ENCODE results near the gene NR2C2. TPM values are rescaled to one million over a fixed set of nuclear protein-coding genes. Genes with fewer than 3 reads are reported as not detected.
A peak's percentile ranks its signal among the peaks of the same experiment; 100 is the strongest.
"Not testable (repeated sequence)": the region's sequence is repeated elsewhere in the genome, so short reads cannot be mapped to it uniquely, and the experiment has no call there.

Gene NR2C2
- total RNA-seq = 100 to 1,000 TPM in 1 of 2 experiments, 10 to 100 TPM in 1; 94.5 to 110 TPM
- 10 to 100 TPM; 10.1 to 19.3 (median 13.7) TPM for polyA plus RNA-seq
- total RNA-seq = 87.1 to 228 (median 118) reads per million in 6 experiments

DNA sequence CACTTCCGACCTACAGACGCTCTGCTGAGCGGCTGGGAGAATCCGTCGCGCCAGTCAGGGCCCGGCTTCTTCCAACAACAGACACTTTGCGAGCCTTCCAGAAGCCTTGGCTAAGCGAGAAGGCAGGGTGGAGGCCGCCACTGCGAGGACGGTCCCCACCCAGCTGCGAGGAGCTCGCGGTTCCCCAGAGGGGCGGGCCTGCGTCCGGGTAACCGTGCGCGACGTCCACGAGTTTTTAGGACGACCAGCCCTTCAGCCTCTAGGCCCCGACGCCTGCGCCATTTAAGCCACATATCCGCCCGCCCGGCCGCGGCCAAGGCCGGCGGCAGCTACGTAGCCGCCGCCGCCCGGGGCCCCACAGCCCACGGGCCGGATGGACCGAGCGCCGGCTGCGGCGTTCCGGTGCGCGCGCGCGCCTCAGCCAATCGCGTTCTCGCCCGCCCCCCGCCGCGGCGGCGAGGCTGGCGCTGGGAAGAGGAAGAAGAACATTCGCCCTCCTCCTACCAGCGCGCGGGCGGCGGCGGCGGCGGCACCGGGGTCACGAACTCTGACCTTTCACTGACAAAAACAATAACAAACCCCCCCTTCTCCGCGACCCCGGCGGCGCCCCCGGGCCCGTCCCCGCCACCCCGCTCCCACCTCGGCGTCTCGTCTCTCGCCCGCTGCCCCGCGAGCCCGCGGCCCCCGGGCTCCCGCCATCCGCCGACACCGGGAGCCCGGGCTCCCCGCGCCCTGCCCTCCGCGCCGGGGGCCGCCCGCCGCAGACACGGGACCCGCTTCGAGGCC lies at the start of gene NR2C2:
TSS of gene NR2C2 (plus strand) at position 484 of the 786 bp plus-strand sequence. CDS start 56,332 bp downstream, outside the sequence.
- peaks cover 23 to 67% (median 59%) of the 10 kb centered on the region in 4 donors for H3K4me1 Mint-ChIP-seq
- peaks cover 0 to 32% (median 4%) of the 10 kb centered on the region in 3 donors for H3K36me3 Mint-ChIP-seq
- POLR2A ChIA-PET = interaction anchor here (0.6 to 2.2 kb wide), 12 partner anchors 10 to 295 kb away, joined by 3 to 31 read pairs (median 4); partner anchors contain the start of genes CAPN7, CCDC174, MRPS25 and RBSN
- DNase-seq (peak; percentile 83 to 94 (median 86)), ATAC-seq (peak; percentile 69 to 73)
- peak within 1 kb of the TSS; percentile 93 to 100 (median 100) for H3K4me3 Mint-ChIP-seq
- H3K27me3 Mint-ChIP-seq = no peaks in the 10 kb centered on the region
- no peaks in the 10 kb centered on the region for H3K9me3 Mint-ChIP-seq
- peak within 1 kb of the TSS; percentile 99 to 100 (median 100) for H3K27ac Mint-ChIP-seq

DNA sequence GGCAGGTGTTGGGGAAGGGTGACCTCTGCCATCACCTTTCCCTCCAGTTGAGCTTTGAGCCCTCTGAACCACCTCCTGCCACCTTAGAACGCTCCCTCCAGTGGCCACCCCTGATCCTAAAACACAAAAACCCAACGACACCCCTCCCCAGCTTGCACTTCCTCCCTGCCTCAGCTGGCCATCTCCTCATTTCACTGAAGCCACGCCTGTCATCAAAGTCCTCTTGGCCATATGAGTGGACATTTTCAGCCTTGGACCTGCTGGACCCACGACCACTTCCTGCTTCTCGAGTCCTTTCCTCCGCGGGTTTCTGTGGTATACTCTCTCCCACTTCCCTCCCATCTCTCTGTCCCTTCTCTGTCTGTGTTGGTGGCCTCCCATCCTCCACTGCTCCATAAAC lies 48.5 kb upstream of the NR2C2 start:
- peaks cover 0 to 3% (median 0%) of the 10 kb centered on the region in 9 donors for H3K9me3 Mint-ChIP-seq
- H3K27me3 Mint-ChIP-seq = peaks cover 0 to 19% (median 0%) of the 10 kb centered on the region in 5 donors
- DNase-seq (peak in 1 of 10 donors; percentile 7), ATAC-seq (no peak)
- POLR2A ChIA-PET = no interaction called here
- no peaks in the 10 kb centered on the region for H3K36me3 Mint-ChIP-seq
- peaks cover 0 to 4% (median 1%) of the 10 kb centered on the region in 4 donors for H3K4me1 Mint-ChIP-seq
- no peak overlapping the region for H3K4me3 Mint-ChIP-seq
- peak overlapping the region in 1 of 10 donors; percentile 58 for H3K27ac Mint-ChIP-seq

DNA sequence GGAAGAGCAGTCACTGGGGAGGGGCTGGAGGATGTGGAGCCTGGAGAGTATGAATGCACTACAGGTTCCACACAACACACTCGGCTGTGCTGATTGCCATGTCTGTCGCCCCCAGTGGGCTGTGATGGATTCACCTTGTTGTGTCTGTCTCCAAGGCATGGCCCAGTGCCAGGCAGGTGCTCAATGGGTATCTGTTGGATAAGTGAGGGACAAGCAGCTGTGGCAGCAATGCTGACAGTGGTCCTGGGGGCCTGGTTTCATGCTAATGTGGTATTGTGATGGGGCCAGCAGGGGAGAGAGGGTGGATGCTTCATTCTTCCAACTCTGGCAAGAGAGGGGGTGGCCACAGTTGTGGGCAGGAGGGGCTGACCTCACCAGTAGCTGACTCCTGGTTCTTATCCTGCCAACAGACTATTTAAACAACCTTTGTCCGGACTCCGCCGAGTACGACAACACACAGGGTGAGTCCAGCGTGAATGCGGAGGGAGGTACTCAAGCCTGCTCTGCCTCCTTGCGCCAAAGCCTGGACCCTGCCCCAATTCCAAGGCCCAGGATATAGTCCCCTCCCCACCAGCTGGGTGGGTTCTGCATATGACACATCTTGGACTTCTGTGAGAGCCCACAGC lies 47.3 kb upstream of the NR2C2 start:
- ATAC-seq = no peak
- POLR2A ChIA-PET = no interaction called here

DNA sequence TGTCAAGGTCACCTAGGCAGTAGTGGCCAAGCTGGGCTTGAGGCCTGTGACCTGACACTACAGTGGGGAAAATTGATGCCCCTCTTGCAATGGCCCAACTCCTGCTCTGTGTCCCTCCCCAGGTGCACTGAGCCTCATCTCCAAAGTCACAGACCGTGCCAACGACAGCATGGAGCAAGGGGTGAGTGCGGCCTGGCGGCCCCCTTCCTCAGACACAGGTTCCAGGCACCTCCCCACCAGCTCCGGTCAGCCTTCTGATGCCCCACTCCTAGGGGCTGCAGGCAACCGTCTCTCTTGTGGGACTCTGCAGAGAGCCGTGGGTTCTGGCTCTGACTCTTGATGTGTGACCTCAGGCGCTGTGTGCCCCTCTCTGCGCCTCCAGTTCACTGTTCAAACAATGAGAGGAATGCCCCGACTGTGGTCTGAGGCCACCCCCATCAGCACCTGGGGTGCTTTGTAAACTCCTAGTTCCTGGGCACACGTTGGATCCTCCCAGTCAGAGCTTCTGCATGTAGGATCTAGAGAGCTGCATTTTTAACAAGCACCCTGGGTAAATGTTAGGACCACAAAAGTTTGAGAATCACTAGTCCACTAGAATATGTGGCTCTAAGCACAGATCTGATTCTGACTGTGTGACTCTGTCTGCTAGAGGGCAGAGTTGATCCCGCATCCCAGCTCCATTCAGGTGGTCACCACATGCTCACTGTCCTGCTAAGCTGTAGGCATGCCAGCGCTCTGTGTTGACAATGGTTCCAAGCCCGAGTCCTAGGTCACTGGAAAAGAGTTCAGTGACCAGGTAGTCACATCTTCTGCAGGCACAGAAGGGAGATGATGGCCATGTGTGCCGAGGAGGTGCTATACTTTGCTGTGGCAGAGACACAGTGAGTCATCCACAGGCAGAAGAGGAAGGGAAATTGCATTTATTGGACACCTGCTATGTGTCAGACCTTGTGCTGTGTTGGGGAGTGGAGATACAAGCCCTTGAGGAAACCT lies 46.2 kb upstream of the NR2C2 start:
- POLR2A ChIA-PET = interaction anchor here (0.8 kb wide), 1 partner anchor 15 kb away, joined by 3 read pairs; no protein-coding TSS in a partner anchor
- no peak for ATAC-seq
- Mint-ChIP-seq H3K27me3 (peaks cover 0 to 31% (median 3%) of the 10 kb centered on the region in 5 donors), H3K9me3 (peaks cover 4 to 18% (median 9%) of the 10 kb centered on the region in 9 donors), H3K27ac (peak overlapping the region in 1 of 10 donors; percentile 2), H3K4me1 (peaks cover 0 to 4% (median 1%) of the 10 kb centered on the region in 4 donors), H3K4me3 (no peak overlapping the region), H3K36me3 (peaks cover 0 to 10% (median 6%) of the 10 kb centered on the region in 3 donors)
- DNase-seq = peak in 1 of 10 donors; percentile 22

More for the DNA sequence above, 47.3 kb upstream of the NR2C2 start:
- peaks cover 0 to 3% (median under 1%) of the 10 kb centered on the region in 3 donors for H3K36me3 Mint-ChIP-seq
- DNase-seq = peak in 1 of 10 donors; percentile 60
- peaks cover 0 to 10% (median 3%) of the 10 kb centered on the region in 9 donors for H3K9me3 Mint-ChIP-seq
- peaks cover 0 to 23% (median 2%) of the 10 kb centered on the region in 5 donors for H3K27me3 Mint-ChIP-seq
- peaks cover 0 to 4% (median 1%) of the 10 kb centered on the region in 4 donors for H3K4me1 Mint-ChIP-seq
- no peak overlapping the region for H3K4me3 Mint-ChIP-seq
- peak overlapping the region in 1 of 10 donors; percentile 57 for H3K27ac Mint-ChIP-seq

DNA sequence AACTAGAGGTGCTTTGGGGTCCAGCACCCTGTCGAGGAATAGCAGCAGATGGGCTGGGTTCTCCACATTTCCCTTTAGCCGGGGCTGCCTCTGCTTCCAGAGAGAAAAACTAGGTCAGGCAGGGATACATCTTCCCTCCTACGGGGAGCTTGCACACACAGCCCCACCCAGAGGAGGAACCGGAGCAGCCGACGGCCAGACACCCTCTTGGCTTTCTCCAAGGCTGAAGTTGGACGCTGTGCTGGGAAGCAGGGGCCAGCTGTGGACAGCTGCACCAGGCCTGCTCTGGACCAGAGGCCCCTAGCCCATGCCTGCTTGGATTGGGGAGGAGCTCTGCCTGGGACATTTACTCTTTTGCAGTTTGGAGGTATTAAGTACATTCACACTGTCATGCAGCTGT lies 44.7 kb upstream of the NR2C2 start:
- DNase-seq (no peak), ATAC-seq (no peak)
- Mint-ChIP-seq H3K4me1 (peaks cover 0 to 4% (median 1%) of the 10 kb centered on the region in 4 donors), H3K4me3 (no peak overlapping the region), H3K27me3 (peaks cover 0 to 31% (median 3%) of the 10 kb centered on the region in 5 donors), H3K36me3 (peaks cover 0 to 10% (median 6%) of the 10 kb centered on the region in 3 donors), H3K27ac (peak overlapping the region in 1 of 10 donors; percentile 29), H3K9me3 (peaks cover 4 to 20% (median 9%) of the 10 kb centered on the region in 9 donors)
- POLR2A ChIA-PET = interaction anchor here (0.9 kb wide), 1 partner anchor 11 kb away, joined by 3 read pairs; no protein-coding TSS in a partner anchor

DNA sequence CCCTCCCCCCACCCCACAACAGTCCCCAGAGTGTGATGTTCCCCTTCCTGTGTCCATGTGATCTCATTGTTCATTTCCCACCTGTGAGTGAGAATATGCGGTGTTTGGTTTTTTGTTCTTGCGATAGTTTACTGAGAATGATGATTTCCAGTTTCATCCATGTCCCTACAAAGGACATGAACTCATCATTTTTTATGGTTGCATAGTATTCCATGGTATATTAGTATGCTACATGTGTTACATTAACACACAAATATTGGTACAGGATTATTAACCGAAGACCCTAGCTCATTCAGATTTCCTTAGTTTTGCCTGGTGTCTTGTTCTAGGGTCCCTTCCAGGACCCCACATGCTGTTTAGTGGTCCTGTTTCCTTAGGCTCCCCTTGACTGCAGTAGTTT lies 43.9 kb upstream of the NR2C2 start:
- H3K36me3 Mint-ChIP-seq = peaks cover 0 to 10% (median 6%) of the 10 kb centered on the region in 3 donors
- not testable (repeated sequence) for DNase-seq, H3K4me3 Mint-ChIP-seq, H3K27ac Mint-ChIP-seq, H3K4me1 Mint-ChIP-seq, ATAC-seq
- H3K9me3 Mint-ChIP-seq = peaks cover 4 to 20% (median 9%) of the 10 kb centered on the region in 9 donors
- POLR2A ChIA-PET = interaction anchor here (0.9 kb wide), 1 partner anchor 10 kb away, joined by 3 read pairs; no protein-coding TSS in a partner anchor
- H3K27me3 Mint-ChIP-seq = peaks cover 0 to 29% (median 3%) of the 10 kb centered on the region in 5 donors

DNA sequence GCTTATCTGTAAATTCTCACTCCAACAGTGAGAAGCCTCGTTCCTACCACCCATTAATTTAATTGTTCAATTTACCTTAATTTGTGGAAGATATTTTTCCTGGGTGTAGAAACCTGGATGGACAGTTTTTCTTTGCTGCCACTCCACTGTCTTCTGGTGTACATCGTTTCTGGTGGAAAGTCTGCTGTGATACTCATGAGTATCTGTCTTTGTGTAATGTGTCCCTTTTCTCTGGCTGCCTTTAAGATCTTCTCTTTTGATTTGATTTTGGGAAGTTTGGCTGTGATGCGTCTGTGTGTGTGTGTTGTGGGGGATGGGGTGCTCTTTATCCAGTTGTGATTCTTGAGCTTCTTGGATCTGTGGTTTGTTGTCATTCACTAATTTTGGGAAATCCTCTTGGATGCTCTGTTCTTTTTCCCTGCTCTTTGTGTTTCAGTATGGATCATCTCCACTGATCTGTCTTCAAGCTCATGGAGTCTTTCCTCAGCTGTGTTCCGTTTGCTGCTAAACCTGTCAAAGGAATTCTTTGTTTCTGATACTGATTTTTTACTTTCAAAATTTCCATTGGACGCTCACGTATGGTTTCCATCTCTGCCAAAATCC lies 42.2 kb upstream of the NR2C2 start:
- DNase-seq (no peak), ATAC-seq (no peak)
- H3K27ac Mint-ChIP-seq = no peak overlapping the region
- H3K27me3 Mint-ChIP-seq = peaks cover 0 to 13% (median 3%) of the 10 kb centered on the region in 5 donors
- H3K9me3 Mint-ChIP-seq = peaks cover 4 to 20% (median 9%) of the 10 kb centered on the region in 9 donors
- H3K4me3 Mint-ChIP-seq = no peak overlapping the region
- POLR2A ChIA-PET = interaction anchor here (1.6 kb wide), 1 partner anchor 15 kb away, joined by 3 read pairs; no protein-coding TSS in a partner anchor
- H3K36me3 Mint-ChIP-seq = peaks cover 0 to 10% (median 6%) of the 10 kb centered on the region in 3 donors
- H3K4me1 Mint-ChIP-seq = no peaks in the 10 kb centered on the region

DNA sequence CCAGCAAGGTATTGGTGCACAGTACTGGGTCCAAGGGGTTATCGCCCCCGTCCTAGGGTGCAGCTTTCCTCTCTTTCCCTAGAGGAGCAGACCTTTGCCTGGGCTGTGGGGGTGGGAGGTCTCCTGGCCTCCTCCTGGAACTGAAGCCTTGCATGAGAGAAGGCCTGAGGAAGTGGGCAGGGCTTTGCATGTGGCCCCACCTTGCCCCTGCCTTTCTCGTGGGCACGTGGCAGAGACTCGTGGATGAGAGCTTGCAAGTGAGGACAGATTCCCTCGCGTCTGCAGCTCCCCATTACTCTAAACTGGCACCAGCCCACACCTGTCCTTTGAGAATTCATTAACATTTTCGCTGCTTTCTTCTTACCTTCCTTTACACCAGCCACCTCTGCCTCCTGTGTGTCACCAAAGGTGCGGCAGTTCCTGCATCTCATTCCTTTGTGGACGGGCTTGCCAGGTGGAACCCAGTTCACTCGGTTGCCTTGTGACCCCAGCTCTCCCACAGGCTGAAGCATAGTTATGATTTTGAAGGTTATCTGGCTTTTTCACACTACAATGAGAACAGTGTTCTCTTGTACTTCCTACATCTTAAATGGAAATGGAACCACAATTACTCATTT lies 40.9 kb upstream of the NR2C2 start:
- no peak for DNase-seq
- Mint-ChIP-seq H3K27me3 (peaks cover 0 to 13% (median 3%) of the 10 kb centered on the region in 5 donors), H3K4me1 (no peaks in the 10 kb centered on the region), H3K4me3 (no peak overlapping the region), H3K36me3 (peaks cover 0 to 10% (median 6%) of the 10 kb centered on the region in 3 donors), H3K9me3 (peaks cover 4 to 20% (median 9%) of the 10 kb centered on the region in 9 donors), H3K27ac (no peak overlapping the region)
- ATAC-seq = no peak
- POLR2A ChIA-PET = no interaction called here

DNA sequence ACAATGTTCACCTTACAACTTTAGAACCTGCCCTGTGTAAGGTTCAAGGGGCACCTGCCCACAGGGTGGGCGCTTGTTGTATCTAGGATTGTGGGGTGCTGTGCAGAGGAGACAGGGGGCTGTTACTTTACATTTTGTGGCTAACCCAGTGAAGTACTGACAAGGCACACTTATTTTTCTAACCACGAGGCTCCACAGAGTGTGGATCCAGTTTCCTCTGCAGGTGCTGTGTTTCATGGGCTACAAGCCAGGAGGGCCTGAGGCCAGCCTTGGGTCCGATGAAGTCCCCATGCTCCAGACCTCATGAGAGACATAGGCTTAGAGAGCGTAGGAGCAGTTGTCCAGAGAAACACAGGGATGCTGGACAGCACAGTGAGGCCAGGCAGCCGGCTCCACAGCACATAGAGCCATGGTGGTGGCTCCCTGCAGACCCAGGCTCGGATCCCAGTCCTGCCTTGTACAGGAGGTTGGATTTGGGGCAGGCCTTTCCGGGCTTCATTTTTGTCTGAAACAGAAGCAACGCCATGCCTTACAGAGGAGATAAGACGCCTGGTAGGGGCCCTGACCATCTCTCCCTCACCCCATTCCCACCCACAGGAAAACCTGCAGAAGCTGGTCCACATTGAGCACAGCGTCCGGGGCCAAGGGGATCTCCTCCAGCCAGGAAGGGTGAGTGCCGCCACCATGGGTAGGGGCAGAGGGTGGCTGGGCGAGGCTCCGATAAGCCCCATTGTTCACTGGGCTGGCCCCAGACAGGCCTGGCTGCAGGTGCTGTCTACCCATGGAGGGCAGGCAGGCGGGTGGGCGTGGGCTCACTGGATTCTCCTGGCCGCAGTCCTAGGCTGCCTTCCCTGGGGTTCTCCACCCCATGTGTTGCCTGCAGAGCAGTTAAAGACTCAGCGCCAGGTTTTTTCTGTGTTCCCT lies 40.1 kb upstream of the NR2C2 start:
- DNase-seq (no peak), ATAC-seq (no peak)
- H3K36me3 Mint-ChIP-seq = peaks cover 0 to 10% (median 6%) of the 10 kb centered on the region in 3 donors
- POLR2A ChIA-PET = no interaction called here
- peaks cover 0 to 13% (median 3%) of the 10 kb centered on the region in 5 donors for H3K27me3 Mint-ChIP-seq
- peaks cover 4 to 20% (median 9%) of the 10 kb centered on the region in 9 donors for H3K9me3 Mint-ChIP-seq
- H3K27ac Mint-ChIP-seq = no peak overlapping the region
- H3K4me3 Mint-ChIP-seq = no peak overlapping the region
- H3K4me1 Mint-ChIP-seq = no peaks in the 10 kb centered on the region

DNA sequence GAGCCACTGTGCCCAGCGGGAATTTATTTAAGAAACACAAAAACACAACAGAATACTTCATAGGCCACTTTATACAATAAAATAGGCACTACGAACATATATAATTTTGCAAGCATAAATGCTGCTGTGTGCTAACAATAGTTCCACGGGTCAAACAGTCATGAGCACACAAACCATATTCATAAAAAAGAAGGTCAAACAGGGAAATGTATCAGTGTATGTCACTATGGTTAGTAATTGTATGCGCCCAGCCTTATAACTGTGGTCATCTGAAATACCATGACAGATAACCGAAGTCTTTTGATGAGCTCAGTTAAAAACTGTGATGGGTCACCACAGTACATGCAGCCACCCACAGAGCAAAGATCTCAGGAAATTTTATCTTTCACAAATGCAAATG lies 38.1 kb upstream of the NR2C2 start:
- POLR2A ChIA-PET = no interaction called here
- Mint-ChIP-seq H3K4me1 (peaks cover 0 to 3% (median 0%) of the 10 kb centered on the region in 4 donors), H3K4me3 (no peak overlapping the region), H3K36me3 (peaks cover 0 to 10% (median 6%) of the 10 kb centered on the region in 3 donors), H3K9me3 (peaks cover 4 to 18% (median 8%) of the 10 kb centered on the region in 9 donors), H3K27me3 (peaks cover 0 to 13% (median 3%) of the 10 kb centered on the region in 5 donors), H3K27ac (no peak overlapping the region)
- ATAC-seq = no peak
- no peak for DNase-seq
